GM23248 (cell line): Measurements from ENCODE around the gene NOP10. TPM values are rescaled to one million over a fixed set of nuclear protein-coding genes. Genes with fewer than 3 reads are reported as not detected.
"Not testable (repeated sequence)": the region's sequence is repeated elsewhere in the genome, so short reads cannot be mapped to it uniquely, and the experiment has no call there.

Source experiments
- DNase-seq: peaks from one replicate; pipeline ENCODE4 v3.0.0-alpha.2; 2015
- H2AFZ ChIP-seq: fragments of 200-600 bp; sonication (generic); 2 replicates; pipeline ENCODE4 v1.6.1; 2016; ENCODE audit warnings: antibody characterized with exemption
- H3F3A ChIP-seq: fragments of 200-600 bp; sonication (generic); 2 replicates; pipeline ENCODE4 v1.6.1; 2016; ENCODE audit warnings: mild to moderate bottlenecking, antibody characterized with exemption, mixed run types; ENCODE audit not compliant: insufficient read depth
- H3K27ac ChIP-seq: fragments of 200-600 bp; sonication (generic); 2 replicates; pipeline ENCODE4 v1.5.1; 2016; ENCODE audit warnings: mild to moderate bottlenecking
- H3K27me3 ChIP-seq: fragments of 200-600 bp; sonication (generic); replicated peaks from 2 replicates; pipeline ENCODE4 v1.6.1; 2016; ENCODE audit warnings: mild to moderate bottlenecking; ENCODE audit not compliant: insufficient read depth
- H3K36me3 ChIP-seq: fragments of 200-600 bp; sonication (generic); 2 replicates; pipeline ENCODE4 v1.6.1; 2016; ENCODE audit warnings: low read depth, mild to moderate bottlenecking
- H3K4me1 ChIP-seq: fragments of 200-600 bp; sonication (generic); 2 replicates; pipeline ENCODE4 v1.6.1; 2016; ENCODE audit warnings: mild to moderate bottlenecking; ENCODE audit not compliant: insufficient read depth
- H3K4me2 ChIP-seq: fragments of 200-600 bp; sonication (generic); one replicate; pipeline ENCODE4 v1.6.1; 2016; ENCODE audit warnings: mild to moderate bottlenecking; ENCODE audit not compliant: unreplicated experiment
- H3K4me3 ChIP-seq: fragments of 200-600 bp; sonication (generic); 2 replicates; pipeline ENCODE4 v1.5.1; 2016; ENCODE audit warnings: mild to moderate bottlenecking
- H3K79me2 ChIP-seq: fragments of 200-600 bp; sonication (generic); 2 replicates; pipeline ENCODE4 v1.6.1; 2016; ENCODE audit warnings: mild to moderate bottlenecking; ENCODE audit not compliant: insufficient read depth
- H3K9ac ChIP-seq: fragments of 200-600 bp; sonication (generic); 2 replicates; pipeline ENCODE4 v1.6.1; 2016; ENCODE audit warnings: mild to moderate bottlenecking
- H3K9me2 ChIP-seq: fragments of 200-600 bp; sonication (generic); 2 replicates; pipeline ENCODE4 v1.6.1; 2016; ENCODE audit warnings: mixed run types, mild to moderate bottlenecking, moderate library complexity; ENCODE audit not compliant: insufficient read depth
- H3K9me3 ChIP-seq: fragments of 200-600 bp; sonication (generic); one replicate; pipeline ENCODE4 v1.6.1; 2017; ENCODE audit warnings: low read depth
- H4K20me1 ChIP-seq: fragments of 200-600 bp; sonication (generic); 2 replicates; pipeline ENCODE4 v1.6.0; 2016; ENCODE audit not compliant: insufficient read depth
- EZH2 ChIP-seq: fragments of 200-600 bp; sonication (generic); IDR thresholded peaks from 2 replicates; pipeline ENCODE4 v1.6.1; 2018; ENCODE audit warnings: antibody characterized with exemption, mild to moderate bottlenecking; ENCODE audit not compliant: insufficient read depth, poor library complexity, severe bottlenecking
- EZH2phosphoT487 ChIP-seq: fragments of 200-600 bp; sonication (generic); IDR thresholded peaks from 2 replicates; pipeline ENCODE4 v1.6.1; 2018; ENCODE audit warnings: antibody characterized with exemption, moderate library complexity, mild to moderate bottlenecking, low read depth; ENCODE audit not compliant: insufficient read depth
- WGBS, 2 experiments: methylation state at CpG; one replicate each; pipeline ENCODE4 v1.1.6; 2015 to 2017; ENCODE audit warnings: low lambda C conversion rate in 2 of 2, low coverage in 1 of 2; ENCODE audit errors: missing lambda C conversion rate in 2 of 2; 5-methylcytosine and 5-hydroxymethylcytosine counted together
- in situ Hi-C: fragments of 300-500 bp; cut with MboI; formaldehyde crosslinking; loops from 2 replicates; pipeline ENCODE4 v1.15.0; 2020
- polyA plus RNA-seq: library from polyadenylated mRNA; unstranded; fragments of >200 nt; fragmentation: Nextera tagmentation; extraction: Ambion mirVana; gene quantifications from 2 replicates; pipeline ENCODE4 v1.2.1, GENCODE V29; 2016
- total RNA-seq: library from RNA; depleted of rRNA; stranded (reverse); fragments of >200 nt; shearing (Covaris generic); gene quantifications from 2 replicates; pipeline ENCODE4 v1.2.3, GENCODE V29; 2014

Gene NOP10
- total and polyA plus RNA-seq, 2 experiments from 2014 or later, result 208 to 425 TPM

GRCh38 chr15:34357653-34358052 lies 14.7 kb upstream of the NOP10 start:
- Histone ChIP-seq H2AFZ (no peak overlapping the region), H3K4me3 (no peak overlapping the region), H3K4me1 (no peaks in the 10 kb centered on the region), H3K27me3 (no peaks in the 10 kb centered on the region), H3K36me3 (no peaks in the 10 kb centered on the region), H3K9me2 (no peaks in the 10 kb centered on the region), H3K4me2 (no peak overlapping the region), H3K27ac (no peak overlapping the region), H3K9me3 (no peaks in the 10 kb centered on the region), H3K9ac (no peak overlapping the region), H3F3A (no peaks in the 10 kb centered on the region), H4K20me1 (no peaks in the 10 kb centered on the region), H3K79me2 (no peaks in the 10 kb centered on the region)
- TF ChIP-seq EZH2phosphoT487 (no peak), EZH2 (no peak)
- no peak for DNase-seq
- in situ Hi-C loops, result loop anchor here (25.0 kb wide), 3 partner anchors 155 to 245 kb away; partner anchors contain the start of genes EMC7, GOLGA8B and PGBD4
- WGBS, 2 experiments, result 100% methylated on average over 1 of the region's 1 CpG

- TF ChIP-seq EZH2, result no peak
- no peak for TF ChIP-seq EZH2phosphoT487
- DNase-seq, result peak; percentile 28
- H3K9me2 ChIP-seq, result no peaks in the 10 kb centered on the region
- 90 to 92% methylated on average over 9 of the region's 9 CpGs for WGBS, 2 experiments
- H2AFZ ChIP-seq, result no peak overlapping the region
- no peaks in the 10 kb centered on the region for H4K20me1 ChIP-seq
- no peaks in the 10 kb centered on the region for H3K27me3 ChIP-seq
- no peak overlapping the region for H3K27ac ChIP-seq
- no peaks in the 10 kb centered on the region for H3K79me2 ChIP-seq
- in situ Hi-C loops, result loop anchor here (25.0 kb wide), 3 partner anchors 157 to 243 kb away; partner anchors contain the start of genes EMC7, GOLGA8B and PGBD4
- H3F3A ChIP-seq, result no peaks in the 10 kb centered on the region
- no peak overlapping the region for H3K4me2 ChIP-seq
- H3K4me3 ChIP-seq, result no peak overlapping the region
- no peaks in the 10 kb centered on the region for H3K36me3 ChIP-seq
- no peaks in the 10 kb centered on the region for H3K4me1 ChIP-seq
- H3K9me3 ChIP-seq, result no peaks in the 10 kb centered on the region
- no peak overlapping the region for H3K9ac ChIP-seq
Observed at GRCh38 chr15:34355241-34355640, 12.3 kb upstream of the NOP10 start.

- Histone ChIP-seq H3K36me3 (no peaks in the 10 kb centered on the region), H3K4me2 (no peak overlapping the region), H3K79me2 (no peaks in the 10 kb centered on the region), H4K20me1 (no peaks in the 10 kb centered on the region), H3K9ac (no peak overlapping the region), H3K9me2 (no peaks in the 10 kb centered on the region), H3K27me3 (no peaks in the 10 kb centered on the region), H2AFZ (no peak overlapping the region), H3F3A (no peaks in the 10 kb centered on the region), H3K4me3 (no peak overlapping the region), H3K9me3 (no peaks in the 10 kb centered on the region), H3K27ac (no peak overlapping the region), H3K4me1 (no peaks in the 10 kb centered on the region)
- DNase-seq, result no peak
- TF ChIP-seq EZH2phosphoT487, result no peak
- TF ChIP-seq EZH2, result no peak
- in situ Hi-C loops, result loop anchor here (25.0 kb wide), 3 partner anchors 158 to 242 kb away; partner anchors contain the start of genes EMC7, GOLGA8B and PGBD4
- 92 to 94% methylated on average over 7 of the region's 7 CpGs for WGBS, 2 experiments
Observed at GRCh38 chr15:34354286-34354685, 11.3 kb upstream of the NOP10 start.

- Histone ChIP-seq H3K4me2 (no peak overlapping the region), H3F3A (no peaks in the 10 kb centered on the region), H3K36me3 (no peaks in the 10 kb centered on the region), H2AFZ (no peak overlapping the region), H3K27ac (no peak overlapping the region), H3K9me2 (no peaks in the 10 kb centered on the region), H3K9me3 (no peaks in the 10 kb centered on the region), H3K4me1 (no peaks in the 10 kb centered on the region), H4K20me1 (no peaks in the 10 kb centered on the region), H3K9ac (no peak overlapping the region), H3K79me2 (no peaks in the 10 kb centered on the region), H3K4me3 (no peak overlapping the region), H3K27me3 (no peaks in the 10 kb centered on the region)
- 35 to 46% methylated on average over 2 of the region's 2 CpGs for WGBS, 2 experiments
- in situ Hi-C loops, result loop anchor here (25.0 kb wide), 3 partner anchors 159 to 241 kb away; partner anchors contain the start of genes EMC7, GOLGA8B and PGBD4
- DNase-seq, result no peak
- TF ChIP-seq EZH2, result no peak
- no peak for TF ChIP-seq EZH2phosphoT487
Observed at GRCh38 chr15:34353627-34354026, 10.7 kb upstream of the NOP10 start.

GRCh38 chr15:34352996-34353395 lies 10.1 kb upstream of the NOP10 start:
- not testable (repeated sequence) for H3K4me1 ChIP-seq, H3K4me2 ChIP-seq, H3K4me3 ChIP-seq, H3F3A ChIP-seq, H3K27ac ChIP-seq, H3K79me2 ChIP-seq, H3K9ac ChIP-seq, H2AFZ ChIP-seq, H3K36me3 ChIP-seq, H3K9me3 ChIP-seq, DNase-seq, H3K9me2 ChIP-seq, H3K27me3 ChIP-seq, H4K20me1 ChIP-seq
- WGBS, 2 experiments, result 93 to 98% methylated on average over 12 of the region's 12 CpGs
- in situ Hi-C loops, result loop anchor here (25.0 kb wide), 3 partner anchors 159 to 241 kb away; partner anchors contain the start of genes EMC7, GOLGA8B and PGBD4
